Dedifferentiated amniotic fluid mesenchymal stem cell (primary cell): ENCODE measurements around the gene AFAP1.

Experiments
- DNase-seq: peaks from one replicate; pipeline ENCODE4 v3.0.0-alpha.2; 2016; ENCODE audit errors: extremely low spot score

Gene AFAP1

DNA sequence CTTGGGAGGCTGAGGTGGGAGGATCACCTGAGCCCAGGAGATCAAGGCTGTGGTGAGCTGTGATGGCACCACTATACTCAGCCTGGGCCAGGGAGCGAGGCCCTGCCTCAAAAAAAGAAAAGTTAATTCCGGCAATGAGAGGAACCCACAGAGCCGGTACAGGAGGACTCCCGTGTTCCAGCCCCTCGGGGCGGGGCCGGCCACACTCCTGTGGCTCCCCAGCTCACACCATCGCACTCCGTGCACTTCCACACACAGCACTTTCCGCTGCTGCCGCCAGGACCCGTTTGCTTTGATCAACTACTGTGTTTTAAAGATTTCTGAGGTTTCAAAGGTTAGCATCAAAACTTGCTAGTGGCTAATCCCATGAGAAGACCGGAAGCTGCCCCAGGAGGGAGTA is 171.7 kb downstream of the AFAP1 start:
- no peak for DNase-seq

DNA sequence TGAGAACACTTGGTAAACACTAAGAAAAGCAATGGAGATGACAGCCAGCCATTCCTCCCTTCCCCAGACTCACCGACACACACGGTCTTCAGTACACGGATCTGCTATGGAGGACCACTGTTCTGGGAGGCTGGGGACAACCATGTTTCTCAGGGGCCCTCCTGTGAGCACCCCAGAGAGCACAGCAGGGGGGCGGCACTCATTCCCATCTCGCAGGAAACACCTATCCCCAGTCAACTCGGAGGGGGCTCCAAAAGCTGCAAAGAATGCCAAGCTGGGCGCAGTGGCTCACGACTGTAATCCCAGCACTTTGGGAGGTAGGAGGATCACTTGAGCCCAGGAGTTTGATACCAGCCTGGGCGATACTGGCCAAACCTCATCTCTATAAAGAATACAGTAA is 172.1 kb downstream of the AFAP1 start:
- no peak for DNase-seq

DNA sequence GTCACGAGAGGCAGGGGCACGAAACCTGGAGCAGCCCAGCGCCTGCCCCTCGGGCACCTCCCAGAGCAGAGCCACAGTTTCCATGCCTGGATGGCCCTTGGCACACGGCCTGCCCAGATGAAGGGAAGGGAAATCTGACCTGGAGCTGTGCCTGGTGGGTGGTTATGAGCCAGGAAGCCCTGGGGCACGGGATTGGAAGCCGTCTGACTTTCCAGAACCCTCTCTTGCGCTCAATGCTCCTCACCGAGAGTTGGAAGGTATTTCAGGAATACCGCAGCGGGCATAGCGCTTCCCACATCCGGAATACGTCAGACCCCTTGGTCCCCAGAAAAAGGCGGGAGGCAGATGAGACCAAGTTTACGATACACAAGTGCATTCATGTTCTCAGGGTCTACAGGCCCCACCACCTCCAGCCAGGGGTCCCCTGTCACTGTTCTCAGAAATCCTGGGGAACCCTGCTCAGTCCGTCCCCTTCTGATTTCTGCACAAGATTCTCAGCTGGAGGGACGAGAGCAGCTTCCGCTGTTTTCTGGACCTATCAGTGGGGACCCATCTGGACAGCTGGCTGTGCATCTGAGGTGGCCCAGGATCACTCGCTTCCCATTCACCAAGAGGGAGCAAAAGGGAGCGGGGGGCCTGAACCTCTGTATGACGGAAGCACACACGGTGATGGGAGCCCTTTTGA is 172.9 kb downstream of the AFAP1 start:
- no peak for DNase-seq

DNA sequence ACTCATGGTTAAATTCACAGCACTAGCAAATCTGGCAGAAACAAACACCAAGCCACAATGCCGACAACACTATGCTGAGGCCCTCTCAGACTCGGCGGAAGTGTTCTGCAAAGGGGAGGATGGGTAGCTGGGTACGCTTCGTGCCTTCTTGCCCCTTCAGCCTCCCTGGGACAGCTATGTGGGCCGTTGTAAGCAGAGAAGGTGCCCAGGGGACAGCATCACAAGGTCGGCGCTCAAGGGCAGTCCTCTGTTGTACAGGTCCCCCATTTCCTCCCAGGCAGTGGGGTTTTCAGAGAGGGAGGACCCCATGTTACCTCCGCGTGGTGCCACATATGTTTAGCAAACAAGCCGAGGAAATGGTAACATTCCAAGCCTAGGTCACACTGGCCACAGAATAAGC is 173.6 kb downstream of the AFAP1 start:
- no peak for DNase-seq

DNA sequence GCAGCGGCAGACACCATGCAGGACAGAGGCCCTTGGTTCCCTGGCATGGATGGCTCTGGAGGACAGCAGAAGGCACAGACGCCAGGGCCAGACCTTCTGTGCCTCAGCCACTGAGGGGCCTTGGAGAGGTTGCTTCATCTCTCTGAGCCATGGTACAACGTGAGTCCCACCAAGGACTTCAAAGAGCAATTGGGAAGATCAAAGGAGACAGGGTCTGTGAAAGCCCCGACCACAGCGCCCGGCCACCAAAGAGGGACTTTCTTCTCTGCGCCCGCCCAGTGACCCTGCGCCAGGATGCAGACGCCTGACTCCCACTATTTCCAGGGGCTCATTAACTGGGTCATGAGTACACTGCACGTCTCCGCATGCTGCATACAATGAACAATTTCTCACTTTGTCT is 174.0 kb downstream of the AFAP1 start:
- no peak for DNase-seq

DNA sequence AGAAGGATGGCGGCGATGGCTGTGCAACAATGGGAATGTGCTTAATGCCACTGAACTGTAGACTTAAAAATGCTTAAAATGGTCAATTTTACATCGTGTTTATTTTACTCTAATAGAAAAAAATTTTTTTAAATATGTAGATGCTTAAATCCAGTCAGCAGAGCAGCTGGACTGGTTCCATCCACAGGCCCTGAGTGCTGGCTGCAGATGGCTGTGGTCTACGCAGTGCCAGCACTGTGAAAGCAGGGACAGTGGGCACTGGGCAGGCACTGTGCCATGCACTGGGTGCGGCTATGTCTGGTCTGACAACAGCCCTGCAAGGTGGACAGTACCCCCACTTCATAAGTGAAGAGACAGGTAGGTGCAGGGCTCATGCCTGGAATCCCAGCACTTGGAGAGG is 175.2 kb downstream of the AFAP1 start:
- no peak for DNase-seq

DNA sequence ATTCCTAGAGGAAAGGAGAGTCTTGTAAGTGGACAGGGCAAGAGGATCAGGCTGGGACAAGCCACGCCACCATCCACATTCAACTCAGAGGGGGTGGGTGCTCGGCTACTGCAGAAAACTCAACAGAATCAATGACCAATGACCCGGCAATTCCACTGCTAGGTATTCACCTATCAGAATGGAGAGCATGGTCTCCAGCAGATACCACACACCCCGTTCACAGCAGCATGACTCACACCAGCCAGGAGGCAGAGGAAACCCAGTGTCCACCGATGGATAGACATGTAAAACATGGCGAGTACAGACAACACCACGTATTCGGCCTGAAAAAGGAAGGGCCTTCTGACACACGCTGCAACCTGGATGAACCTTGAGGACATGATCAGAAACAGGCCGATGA is 175.9 kb downstream of the AFAP1 start:
- DNase-seq, result no peak

DNA sequence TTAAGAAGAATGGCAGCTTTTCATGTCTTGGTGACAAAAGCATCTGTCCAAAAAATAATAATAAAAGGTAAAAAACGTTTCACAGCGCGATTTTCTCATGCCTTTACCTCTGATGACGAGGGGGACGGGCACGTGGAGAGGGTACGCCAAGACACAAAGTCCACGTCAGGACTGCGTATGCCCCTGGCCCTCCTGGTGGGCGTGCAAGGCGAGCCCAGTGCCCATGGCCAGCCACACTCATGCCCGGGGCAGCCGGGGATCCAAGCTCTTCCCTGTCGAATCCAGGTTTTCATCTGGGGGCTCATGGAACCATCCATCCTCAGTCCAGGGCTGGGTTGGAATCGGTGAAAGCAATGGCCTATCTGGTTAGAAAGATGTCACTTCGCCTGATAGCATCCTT is 176.6 kb downstream of the AFAP1 start:
- DNase-seq, result no peak

DNA sequence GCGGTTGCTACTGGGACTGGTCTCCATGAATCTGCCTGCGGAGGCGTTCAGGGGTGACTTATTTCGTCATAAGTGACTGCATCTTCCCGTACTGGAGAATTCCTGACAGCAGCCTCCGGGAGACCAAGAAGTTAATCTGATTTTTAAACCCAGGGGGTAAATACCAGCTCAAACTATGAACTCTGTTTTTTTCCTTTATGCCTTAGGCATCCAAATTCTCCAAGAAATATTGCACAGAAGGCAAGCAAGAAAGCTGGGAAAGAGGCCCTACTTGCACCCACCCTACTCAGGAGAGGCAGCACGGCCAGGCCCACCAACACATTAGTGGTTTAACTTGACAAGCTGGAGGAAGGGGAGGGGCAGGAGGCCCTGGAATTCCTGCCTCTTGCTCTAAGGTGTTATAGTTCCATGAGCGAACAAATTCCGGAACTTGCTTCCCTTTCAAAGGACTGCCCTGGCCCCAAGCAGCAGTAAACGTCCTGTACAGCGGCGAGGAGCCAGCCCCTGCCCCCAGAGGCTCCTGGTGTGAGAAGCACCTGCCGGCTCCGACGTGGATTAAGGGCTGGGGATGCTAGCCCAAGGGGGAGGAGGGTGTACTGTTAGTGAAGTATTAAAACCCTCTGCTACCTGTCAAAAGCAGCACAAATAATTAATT is 177.2 kb downstream of the AFAP1 start:
- no peak for DNase-seq

DNA sequence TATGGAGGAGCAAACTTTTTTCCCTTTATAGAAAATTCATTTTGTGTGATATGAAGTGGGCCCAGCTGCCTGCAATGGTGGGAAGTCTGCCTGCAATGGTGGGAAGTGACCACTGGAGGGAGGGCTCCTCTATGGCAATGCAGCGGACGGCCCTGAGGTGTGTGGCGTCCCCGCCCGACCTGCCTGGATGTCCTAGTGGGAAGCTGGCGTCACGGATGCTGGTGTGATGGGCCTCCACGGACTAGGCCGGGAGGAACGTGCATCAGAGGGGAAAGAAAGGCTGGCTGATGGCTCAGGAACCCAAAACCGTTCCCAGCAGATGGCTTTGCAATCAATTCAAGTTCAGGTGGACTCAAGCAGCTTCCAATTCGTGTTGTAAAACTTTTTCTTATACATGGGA is 177.9 kb downstream of the AFAP1 start:
- no peak for DNase-seq

DNA sequence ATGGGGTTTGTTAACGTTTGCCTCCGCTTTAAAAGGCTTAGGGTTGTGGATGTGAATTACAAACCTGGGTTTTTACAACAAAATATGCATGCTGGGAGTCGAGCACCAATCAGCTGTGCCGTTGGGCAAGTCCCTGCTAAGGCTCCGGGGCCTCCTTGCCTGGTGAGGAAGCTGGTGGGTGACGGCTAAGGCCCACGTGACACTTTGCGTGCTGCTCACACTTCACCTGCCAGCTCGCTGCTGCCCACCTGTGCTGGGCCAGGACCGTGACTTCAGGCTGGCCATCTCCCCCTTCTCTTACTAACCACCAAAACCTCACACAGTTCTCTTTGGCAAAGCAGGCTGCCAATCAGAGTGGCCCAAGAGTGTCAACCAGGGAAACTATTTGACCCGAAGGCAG is 178.3 kb downstream of the AFAP1 start:
- DNase-seq, result no peak

DNA sequence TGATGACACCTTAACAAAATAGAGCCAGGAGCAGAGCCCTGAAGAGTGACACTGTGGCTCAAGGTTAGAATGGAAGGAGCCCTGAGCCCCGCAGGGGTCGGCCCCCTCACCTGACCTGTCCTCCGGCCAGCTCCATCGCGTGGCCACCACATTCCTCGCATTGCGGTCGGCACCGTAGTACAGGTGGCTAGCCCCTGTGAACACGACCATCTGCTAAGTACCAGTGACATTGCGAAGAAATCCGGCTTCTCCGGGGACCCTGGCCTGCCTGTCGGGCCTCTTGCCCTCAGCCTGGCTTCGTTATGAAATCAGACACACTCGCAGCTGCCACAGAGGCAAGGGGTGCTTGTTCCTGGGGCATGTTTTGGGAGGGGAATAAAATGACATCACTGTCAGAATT is 179.0 kb downstream of the AFAP1 start:
- DNase-seq, result no peak

DNA sequence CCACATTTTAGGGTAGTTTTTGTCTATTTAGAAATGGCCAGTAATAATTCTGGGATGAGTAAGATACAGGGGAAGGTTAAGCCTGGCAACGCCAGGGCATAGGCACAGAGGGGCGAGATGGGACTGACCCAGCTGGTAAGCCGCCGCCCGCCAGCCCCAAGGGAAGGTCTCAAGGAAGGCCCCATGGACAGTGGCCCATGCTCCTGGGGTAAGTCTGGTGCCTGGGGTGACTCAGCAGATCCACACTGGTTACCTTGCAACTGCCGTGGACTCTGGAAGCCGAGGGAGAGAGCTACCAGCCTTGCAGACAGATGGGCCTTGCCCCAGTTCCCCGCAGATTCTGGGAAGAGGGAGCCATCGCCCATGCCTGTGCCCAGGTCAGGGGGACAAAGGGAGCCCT is 179.4 kb downstream of the AFAP1 start:
- no peak for DNase-seq

DNA sequence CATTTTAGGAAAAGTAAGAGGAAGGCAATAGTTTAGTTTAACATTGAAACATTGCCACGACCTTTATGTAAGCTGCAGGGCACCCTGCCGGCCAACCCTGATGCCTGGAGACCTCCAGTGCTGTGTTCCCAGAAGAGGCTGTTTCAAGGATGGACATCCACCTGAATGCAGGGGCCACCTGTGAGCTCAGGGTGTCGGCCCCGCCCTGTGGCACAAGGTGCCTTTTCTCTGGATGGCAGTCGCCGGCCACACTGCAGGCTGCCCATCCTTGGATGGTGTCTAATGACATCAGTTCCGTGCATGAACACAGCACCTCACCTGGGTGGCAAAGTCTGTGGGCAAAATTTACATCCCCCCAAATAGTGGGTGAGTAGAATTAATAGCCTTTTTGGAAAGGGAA is 180.0 kb downstream of the AFAP1 start:
- no peak for DNase-seq

DNA sequence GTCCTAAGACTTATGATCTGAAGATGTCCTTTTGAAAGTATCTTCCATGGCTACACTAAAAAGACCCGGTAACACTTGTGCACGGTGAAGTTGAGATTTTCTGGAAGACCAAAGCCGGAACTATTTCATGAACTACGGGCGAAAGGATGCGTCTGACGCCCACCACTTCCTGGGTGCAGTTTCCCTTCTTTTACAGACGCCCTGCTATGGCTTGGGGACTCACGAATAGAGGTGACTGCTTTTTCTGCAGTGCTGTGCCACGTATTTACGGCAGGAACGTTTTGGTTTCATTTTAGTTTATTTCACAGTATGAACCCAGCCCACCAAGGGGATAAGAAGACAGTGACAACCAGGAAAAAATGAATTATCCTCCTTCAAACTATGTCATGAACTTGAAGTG is 180.4 kb downstream of the AFAP1 start:
- DNase-seq, result no peak

DNA sequence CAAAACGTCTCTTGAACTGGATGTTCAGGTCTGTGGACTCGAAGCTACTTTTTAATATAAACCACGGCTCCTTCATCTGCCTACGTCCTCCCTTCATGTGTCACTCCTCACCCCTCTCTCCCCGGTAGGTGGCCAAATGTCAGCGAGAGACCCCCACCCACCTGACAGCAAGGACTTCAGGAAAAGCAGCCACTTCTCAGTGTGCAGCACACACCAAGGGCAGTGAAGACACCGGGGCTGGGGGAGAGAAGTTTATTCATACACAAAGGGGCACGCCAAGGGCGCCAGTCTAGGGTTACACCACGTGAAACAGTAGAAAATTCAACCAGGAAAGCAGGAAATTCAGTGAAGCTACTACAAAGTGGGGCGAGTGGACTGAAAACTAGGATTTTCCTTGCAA is 181.2 kb downstream of the AFAP1 start:
- no peak for DNase-seq

DNA sequence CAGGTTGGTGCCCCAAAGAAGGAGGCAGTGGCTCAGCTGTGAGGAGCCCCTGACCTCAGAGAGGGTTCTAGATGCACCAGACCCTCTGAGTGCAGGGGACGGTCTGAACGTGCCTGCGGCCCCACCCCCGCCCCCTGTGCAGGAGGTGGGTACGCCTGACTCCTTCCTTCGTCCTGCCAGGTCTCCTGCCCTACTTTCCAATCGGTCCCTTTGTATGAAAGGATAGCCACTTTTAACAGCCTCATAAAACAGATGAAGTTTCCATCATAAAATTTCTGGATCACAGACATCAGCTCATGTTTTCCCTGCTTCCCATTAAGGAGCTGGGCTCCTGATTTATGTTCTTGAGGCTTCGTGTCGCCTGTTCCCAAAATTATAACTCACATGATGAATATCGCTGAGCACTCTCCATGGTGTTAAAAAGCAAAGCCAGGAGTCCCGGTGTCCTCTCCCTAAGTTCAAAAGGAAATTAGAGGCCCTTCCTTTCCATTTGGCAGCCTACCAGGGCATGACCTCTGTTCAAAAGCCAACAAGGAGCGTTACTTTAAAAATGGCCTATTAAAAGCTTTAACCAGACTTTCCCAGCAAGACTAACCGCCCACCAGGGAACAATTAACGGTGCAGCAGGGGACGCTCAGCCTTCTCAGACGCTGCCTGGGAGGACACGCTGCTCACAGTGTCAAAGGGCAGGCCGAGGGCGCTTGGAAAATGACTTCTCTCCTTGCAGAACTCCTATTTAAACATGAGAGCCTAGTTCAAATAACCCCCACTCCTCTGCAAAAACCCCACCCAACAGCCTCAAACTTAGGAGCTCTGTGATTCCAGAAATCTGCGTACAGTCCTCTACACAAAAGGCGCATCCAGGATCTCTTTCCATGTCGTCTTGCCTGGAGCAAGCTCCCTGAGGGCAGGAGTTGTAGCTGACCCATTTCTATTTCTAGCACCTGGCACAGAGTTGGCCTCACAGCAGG is 181.9 kb downstream of the AFAP1 start:
- DNase-seq, result no peak

DNA sequence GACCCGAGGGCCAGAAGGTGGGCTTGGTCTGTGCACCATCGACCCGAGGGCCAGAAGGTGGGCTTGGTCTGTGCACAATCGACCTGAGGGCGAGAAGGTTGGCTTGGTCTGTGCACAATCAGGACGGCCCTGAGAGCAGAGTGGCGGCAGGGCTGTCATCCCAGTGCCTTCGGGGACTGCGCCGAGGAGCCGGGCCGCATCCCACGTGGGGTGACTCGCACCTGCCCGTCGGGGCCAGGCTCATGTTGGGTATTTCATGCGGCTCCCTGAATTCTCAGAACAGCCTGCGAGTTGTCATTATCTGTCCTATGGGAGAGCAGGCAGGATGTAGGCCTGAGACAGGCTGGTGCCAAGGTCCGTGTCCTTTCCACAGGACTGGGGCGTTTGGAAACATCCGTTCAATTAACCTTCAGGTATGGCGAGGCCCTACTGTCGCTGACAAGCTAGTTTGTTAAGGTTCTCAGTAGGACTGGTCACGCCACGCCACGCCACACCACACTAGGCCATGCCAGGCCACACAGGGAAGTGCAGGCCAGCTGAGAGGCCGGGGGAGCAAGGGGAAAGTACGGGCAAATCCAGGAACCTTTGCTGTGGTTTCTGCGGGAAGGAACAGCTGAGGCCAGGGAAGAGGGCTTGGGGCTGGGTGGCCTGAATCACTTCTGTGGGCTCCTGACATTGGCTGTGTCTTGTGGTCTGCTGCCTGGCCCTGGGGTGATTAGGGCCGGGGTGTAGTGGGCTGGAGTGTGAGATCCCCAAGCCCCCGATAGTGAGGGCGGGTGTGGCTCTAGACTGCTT is 182.9 kb downstream of the AFAP1 start:
- DNase-seq, result no peak

DNA sequence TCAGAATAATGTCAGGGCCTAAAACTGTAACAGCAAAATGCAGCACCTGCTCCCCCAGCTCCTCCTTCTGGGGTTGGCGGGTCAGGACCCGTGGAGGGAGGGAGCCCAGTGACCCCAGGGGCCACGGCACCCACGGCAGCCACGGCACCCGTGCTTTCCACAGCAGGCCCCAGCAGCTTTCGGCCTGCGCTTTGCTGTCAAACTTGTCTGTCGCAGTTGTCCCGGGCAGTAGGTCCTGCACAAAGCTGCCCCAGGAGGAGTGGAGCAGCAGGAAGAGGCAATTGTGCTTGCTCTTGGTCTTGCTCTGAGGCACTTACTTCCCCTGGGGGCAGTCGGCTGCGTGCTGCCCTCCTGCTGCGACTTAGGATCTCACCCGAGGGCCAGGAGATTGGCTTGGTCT is 183.6 kb downstream of the AFAP1 start:
- DNase-seq, result no peak

DNA sequence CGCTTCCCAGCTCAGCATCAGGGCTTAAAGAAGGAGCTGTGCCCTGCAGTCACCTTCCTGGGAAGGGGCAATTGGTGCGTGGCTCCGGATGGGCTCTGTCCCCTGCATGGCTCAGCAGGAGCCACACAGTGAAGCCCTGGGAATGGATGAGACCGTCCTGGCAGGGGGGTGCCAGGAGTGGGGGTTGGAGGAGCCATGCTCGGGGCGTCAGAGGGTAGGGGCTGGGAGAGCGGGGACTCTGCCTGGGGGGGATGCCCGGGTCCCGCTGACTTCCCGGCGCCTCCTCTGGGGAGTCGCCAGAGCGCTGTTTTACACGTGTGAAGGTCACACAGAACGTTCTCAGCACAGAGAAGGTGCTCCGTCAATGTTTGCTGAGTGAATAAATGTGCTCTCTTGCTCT is 184.1 kb downstream of the AFAP1 start:
- DNase-seq, result no peak

DNA sequence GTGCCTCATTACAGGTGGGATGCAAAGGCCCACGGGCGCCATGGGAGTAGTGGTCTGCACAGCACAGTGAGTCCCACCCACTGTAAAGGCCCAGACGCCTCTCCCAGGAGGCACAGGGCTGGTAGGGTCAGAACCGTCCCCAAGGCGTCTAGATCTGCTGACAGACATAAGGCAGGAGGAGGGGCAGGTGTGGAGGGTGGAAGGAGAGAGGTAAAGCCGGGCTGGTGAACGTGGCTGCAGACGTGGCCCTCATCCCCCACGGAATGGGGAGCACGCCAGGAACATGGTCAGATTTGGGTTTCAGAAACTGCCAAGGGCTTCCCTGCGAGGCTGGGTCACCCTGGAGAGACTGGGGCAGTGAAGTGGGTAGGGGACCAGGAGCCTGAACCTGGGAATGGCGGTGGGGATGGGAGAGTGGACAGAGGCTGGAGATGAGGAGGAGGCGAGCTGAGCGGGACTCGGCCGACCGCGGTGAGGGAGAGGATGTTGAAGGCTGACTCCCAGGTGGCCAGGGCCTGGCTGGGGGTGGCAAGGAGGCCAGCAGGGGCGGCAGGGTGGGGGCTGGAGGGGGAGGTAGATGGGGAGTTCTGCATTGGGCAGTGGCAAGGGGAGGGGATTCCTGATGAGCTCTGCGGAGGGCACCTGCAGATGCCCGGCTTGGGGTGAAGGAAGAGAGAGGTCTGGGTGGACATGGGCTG is 184.9 kb downstream of the AFAP1 start:
- DNase-seq, result no peak
